Measurements from ENCODE around the gene STK32B. TPM values are rescaled to one million over a fixed set of nuclear protein-coding genes. Genes with fewer than 3 reads are reported as not detected.

STK32B gene
- total and polyA plus RNA-seq, 9 of the 15 experiments (the other 6 are each of a cell fraction or from before 2014, with no cell fraction given), result 0.03 to 0.20 (median 0.07) TPM; not detected in 2

GRCh38 chr4:5423670-5424069, 372.4 kb downstream of the STK32B start:
- POLR2A ChIA-PET, result no interaction called here
- no TSS peak for BruUV-seq (replicated peaks)
- TF ChIP-seq E2F6 (IDR thresholded peaks at IDR 0.05; ENCODE audit: borderline replicate concordance in 1 of 2, extremely low read depth in 1 of 2, insufficient read depth in 1 of 2, insufficient read length in 1 of 2, low read depth in 1 of 2, low read length in 1 of 2, poor library complexity in 1 of 2, severe bottlenecking in 1 of 2) (no peak), TCF7 (IDR thresholded peaks at IDR 0.05; ENCODE audit: borderline replicate concordance) (no peak), SMAD2 (IDR thresholded peaks at IDR 0.05; ENCODE audit: low read depth, low read length) (no peak), POLR2AphosphoS2 (IDR thresholded peaks at IDR 0.05; ENCODE audit: low read length) (no peak), FOXK2 (conservative IDR thresholded peaks at IDR 0.05 in 1 of 2, IDR thresholded peaks at IDR 0.05 in 1 of 2; ENCODE audit: low read depth in 2 of 2) (no peak), ZFX (CRISPR knock-in tag; IDR thresholded peaks at IDR 0.05) (no peak), HDAC8 (tag; IDR thresholded peaks at IDR 0.05) (no peak), RERE (CRISPR knock-in tag; IDR thresholded peaks at IDR 0.05; ENCODE audit: borderline replicate concordance) (no peak), RNF2 (IDR thresholded peaks at IDR 0.05) (no peak), ZNF780A (CRISPR knock-in tag; IDR thresholded peaks at IDR 0.05) (no peak), NRF1 (conservative IDR thresholded peaks at IDR 0.05 in 1 of 2, IDR thresholded peaks at IDR 0.05 in 1 of 2) (no peak), ATF2 (CRISPR knock-in tag; IDR thresholded peaks at IDR 0.05) (no peak), L3MBTL2 (IDR thresholded peaks at IDR 0.05) (no peak)
- TF ChIP-seq, protein P1, sequence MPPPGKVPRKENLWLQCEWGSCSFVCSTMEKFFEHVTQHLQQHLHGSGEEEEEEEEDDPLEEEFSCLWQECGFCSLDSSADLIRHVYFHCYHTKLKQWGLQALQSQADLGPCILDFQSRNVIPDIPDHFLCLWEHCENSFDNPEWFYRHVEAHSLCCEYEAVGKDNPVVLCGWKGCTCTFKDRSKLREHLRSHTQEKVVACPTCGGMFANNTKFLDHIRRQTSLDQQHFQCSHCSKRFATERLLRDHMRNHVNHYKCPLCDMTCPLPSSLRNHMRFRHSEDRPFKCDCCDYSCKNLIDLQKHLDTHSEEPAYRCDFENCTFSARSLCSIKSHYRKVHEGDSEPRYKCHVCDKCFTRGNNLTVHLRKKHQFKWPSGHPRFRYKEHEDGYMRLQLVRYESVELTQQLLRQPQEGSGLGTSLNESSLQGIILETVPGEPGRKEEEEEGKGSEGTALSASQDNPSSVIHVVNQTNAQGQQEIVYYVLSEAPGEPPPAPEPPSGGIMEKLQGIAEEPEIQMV (tag; conservative IDR thresholded peaks at IDR 0.05; ENCODE audit: low read depth), result no peak

More at GRCh38 chr4:5423670-5424069, 372.4 kb downstream of the STK32B start:
- Histone ChIP-seq H3K9ac (ENCODE audit: insufficient read depth in 1 of 2, low read depth in 2 of 2, low read length in 2 of 2) (no peak overlapping the region), H3K27ac (ENCODE audit: extremely low read depth, low read depth, low read length) (no peak overlapping the region), H3K4me3 (no peak overlapping the region), H4K20me1 (replicated peaks; ENCODE audit: control insufficient read depth, insufficient read depth, low read length) (no peaks in the 10 kb centered on the region), H3K9me3 (replicated peaks; ENCODE audit: control insufficient read depth, insufficient read depth, low read depth, low read length) (no peaks in the 10 kb centered on the region), H3K4me1 (replicated peaks in 1 of 2; ENCODE audit: control insufficient read depth in 2 of 2, insufficient read depth in 2 of 2, low read length in 2 of 2) (no peaks in the 10 kb centered on the region), H3K27me3 (ENCODE audit: control insufficient read depth in 2 of 2, insufficient read depth in 2 of 2, low read length in 2 of 2) (no peaks in the 10 kb centered on the region), H3K9me1 (ENCODE audit: control insufficient read depth, insufficient read depth, low read length) (no peaks in the 10 kb centered on the region), H3K4me2 (ENCODE audit: insufficient read depth, low read length) (no peak overlapping the region), H3K79me2 (ENCODE audit: control insufficient read depth, insufficient read depth, low read length) (no peaks in the 10 kb centered on the region), H2AFZ (ENCODE audit: low read depth, low read length) (no peak overlapping the region), H3K36me3 (ENCODE audit: control insufficient read depth, insufficient read depth, low read length) (no peaks in the 10 kb centered on the region)
- in situ Hi-C loops (cut with MboI), result no loop called here
- no peak for DNase-seq (ENCODE audit: extremely low read depth in 1 of 4, low spot score in 3 of 4)
- no peak for ATAC-seq
- WGBS (ENCODE audit: insufficient coverage, low coverage, missing lambda C conversion rate), result 2% methylated on average over 6 of the region's 6 CpGs
- intact Hi-C loops (cut with micrococcal nuclease), result no loop called here
- CTCF ChIA-PET (ENCODE audit: low intra/inter-chr PET ratio), result no interaction called here
- FAIRE-seq, result no peak
